ENCODE results near the gene FAM20C.

FAM20C gene

DNA sequence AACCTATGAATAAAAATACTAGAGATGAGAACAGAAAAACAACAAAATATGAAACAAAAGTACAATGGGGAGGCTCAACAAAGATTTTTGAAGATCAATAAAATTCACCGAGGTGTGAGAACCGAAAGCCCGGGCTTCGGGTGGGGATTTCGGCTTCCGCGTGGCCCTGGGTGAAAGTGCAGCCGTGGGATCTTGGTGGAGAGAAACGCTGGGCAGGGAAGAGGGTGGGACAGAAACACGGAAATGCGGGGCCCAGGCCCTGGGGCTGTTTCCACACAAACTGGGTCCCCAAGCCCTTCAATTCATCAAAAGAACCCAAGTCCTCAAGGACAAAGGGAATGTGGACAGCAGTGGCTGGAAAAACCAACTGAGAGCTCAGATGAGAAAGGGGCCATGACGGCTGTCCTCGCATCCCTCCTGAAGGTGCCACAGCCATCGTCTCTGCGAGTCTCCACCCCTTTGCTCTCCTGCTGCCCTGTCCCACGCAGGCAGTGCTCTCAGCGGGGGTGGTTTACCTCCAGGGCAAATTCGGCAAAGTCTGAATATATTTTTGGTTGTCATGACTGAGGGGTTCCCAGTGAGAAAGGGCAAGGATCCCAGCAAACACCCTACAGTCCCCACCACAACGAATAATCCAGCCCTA is 117.3 kb downstream of the FAM20C start:
- Histone ChIP-seq H3K4me3 (replicated peaks; ENCODE audit: insufficient read depth, low read length) (no peak overlapping the region), H3K27me3 (ENCODE audit: insufficient read depth, poor library complexity, severe bottlenecking) (peaks cover 3% of the 10 kb centered on the region), H3K27ac (replicated peaks) (no peak overlapping the region)
- DNase-seq (ENCODE audit: low read depth in 1 of 2, low spot score in 1 of 2), result no peak
- TF ChIP-seq POLR2AphosphoS5 (IDR thresholded peaks at IDR 0.05; ENCODE audit: low read depth), result no peak
- TF ChIP-seq GABPA (IDR thresholded peaks at IDR 0.05; ENCODE audit: low read depth), result no peak
- no peak for TF ChIP-seq SPI1 (IDR thresholded peaks at IDR 0.05; ENCODE audit: borderline replicate concordance, low read depth)

All from HL-60 (cell line).